Vagina (tissue), 2 donors: ENCODE data around the gene FAM118B.

ENCODE experiments used
- POLR2A ChIP-seq, 2 donors: fragments of 450-650 bp; IDR thresholded peaks; one replicate each; pipeline ENCODE4 v1.6.1; 2017; ENCODE audit warnings: antibody characterized with exemption in 2 of 2, mild to moderate bottlenecking in 2 of 2, moderate library complexity in 2 of 2
- POLR2AphosphoS5 ChIP-seq, 2 donors: sonication (generic); formaldehyde crosslinking; IDR thresholded peaks; one replicate each; pipeline ENCODE4 v1.9.0; 2017; ENCODE audit warnings: antibody characterized with exemption in 2 of 2, mild to moderate bottlenecking in 2 of 2, low read depth in 1 of 2; ENCODE audit not compliant: insufficient read depth in 1 of 2
- TF ChIP-seq, protein P1 (sequence below), 3 experiments: fragments of 450-650 bp in 2 of 3; fragments of 200-600 bp in 1 of 3; sonication (generic) in 1 of 3; IDR thresholded peaks; one replicate each; pipeline ENCODE4 v1.5.1; 2017 to 2019; ENCODE audit warnings: antibody characterized with exemption in 3 of 3, mild to moderate bottlenecking in 2 of 3, moderate library complexity in 2 of 3

GRCh38 chr11:126205359-126205758, 6.2 kb upstream of the FAM118B start:
- TF ChIP-seq POLR2A (IDR thresholded peaks at IDR 0.05), result no peak
- TF ChIP-seq, protein P1, sequence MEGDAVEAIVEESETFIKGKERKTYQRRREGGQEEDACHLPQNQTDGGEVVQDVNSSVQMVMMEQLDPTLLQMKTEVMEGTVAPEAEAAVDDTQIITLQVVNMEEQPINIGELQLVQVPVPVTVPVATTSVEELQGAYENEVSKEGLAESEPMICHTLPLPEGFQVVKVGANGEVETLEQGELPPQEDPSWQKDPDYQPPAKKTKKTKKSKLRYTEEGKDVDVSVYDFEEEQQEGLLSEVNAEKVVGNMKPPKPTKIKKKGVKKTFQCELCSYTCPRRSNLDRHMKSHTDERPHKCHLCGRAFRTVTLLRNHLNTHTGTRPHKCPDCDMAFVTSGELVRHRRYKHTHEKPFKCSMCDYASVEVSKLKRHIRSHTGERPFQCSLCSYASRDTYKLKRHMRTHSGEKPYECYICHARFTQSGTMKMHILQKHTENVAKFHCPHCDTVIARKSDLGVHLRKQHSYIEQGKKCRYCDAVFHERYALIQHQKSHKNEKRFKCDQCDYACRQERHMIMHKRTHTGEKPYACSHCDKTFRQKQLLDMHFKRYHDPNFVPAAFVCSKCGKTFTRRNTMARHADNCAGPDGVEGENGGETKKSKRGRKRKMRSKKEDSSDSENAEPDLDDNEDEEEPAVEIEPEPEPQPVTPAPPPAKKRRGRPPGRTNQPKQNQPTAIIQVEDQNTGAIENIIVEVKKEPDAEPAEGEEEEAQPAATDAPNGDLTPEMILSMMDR (IDR thresholded peaks at IDR 0.05), result no peak
- no peak for TF ChIP-seq POLR2AphosphoS5 (IDR thresholded peaks at IDR 0.05; ENCODE audit: insufficient read depth in 1 of 2, low read depth in 1 of 2)
